AG09319 (cell line): ENCODE results near the gene GHRL.
"Not testable (repeated sequence)": the region's sequence is repeated elsewhere in the genome, so short reads cannot be mapped to it uniquely, and the experiment has no call there.

Source experiments
- DNase-seq: peaks from one replicate; pipeline ENCODE4 v3.0.0-alpha.2; 2010; ENCODE audit warnings: low read depth; ENCODE audit errors: extremely low read depth
- CTCF ChIP-seq: IDR thresholded peaks from 2 replicates; pipeline ENCODE4 v1.5.1; 2011; ENCODE audit warnings: low read depth, mild to moderate bottlenecking, inconsistent platforms, low read length, moderate library complexity

Gene GHRL

GRCh38 chr3:10280177-10280529, 12.6 kb downstream of the GHRL start:
- DNase-seq: no peak
- no peak for TF ChIP-seq CTCF

DNA sequence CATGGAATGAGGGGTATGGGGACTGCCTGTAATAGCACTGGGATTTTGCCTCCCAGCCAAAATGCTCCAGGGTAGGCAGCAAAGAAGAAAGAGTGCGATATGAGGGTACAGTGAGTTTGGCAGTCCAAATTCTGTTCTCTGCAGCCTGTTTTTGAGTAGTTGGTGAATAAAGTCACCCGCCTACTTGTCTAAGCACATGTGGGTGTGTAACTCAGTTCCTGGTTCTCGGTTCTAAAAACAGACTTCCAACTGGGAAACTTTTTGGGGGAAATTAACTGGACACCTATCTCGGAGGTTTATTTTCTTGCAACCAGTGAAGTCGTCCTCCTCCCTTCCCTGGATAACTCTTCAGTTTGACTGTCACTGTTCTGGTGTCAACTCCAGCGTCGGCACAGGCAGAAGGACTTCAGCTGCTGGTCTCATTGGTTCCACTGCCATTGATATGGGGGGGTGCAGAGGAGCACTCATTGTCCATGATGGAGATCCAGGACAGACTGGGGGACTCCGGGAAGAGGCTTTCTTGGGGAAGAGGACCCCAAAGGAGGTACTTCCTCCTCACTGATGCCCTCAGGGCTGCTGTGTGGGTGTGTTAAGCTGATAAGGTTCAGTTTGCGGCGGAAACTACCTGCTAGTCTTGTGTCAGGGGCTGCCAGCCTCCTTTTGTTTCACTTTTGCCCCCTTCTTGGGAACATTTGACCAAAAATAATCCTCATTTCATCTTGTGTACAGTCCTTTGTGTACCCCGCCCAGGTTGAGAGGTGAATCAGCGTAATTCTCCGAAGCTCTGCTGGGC, 13.2 kb downstream of the GHRL start:
- TF ChIP-seq CTCF: no peak
- DNase-seq: no peak

DNA sequence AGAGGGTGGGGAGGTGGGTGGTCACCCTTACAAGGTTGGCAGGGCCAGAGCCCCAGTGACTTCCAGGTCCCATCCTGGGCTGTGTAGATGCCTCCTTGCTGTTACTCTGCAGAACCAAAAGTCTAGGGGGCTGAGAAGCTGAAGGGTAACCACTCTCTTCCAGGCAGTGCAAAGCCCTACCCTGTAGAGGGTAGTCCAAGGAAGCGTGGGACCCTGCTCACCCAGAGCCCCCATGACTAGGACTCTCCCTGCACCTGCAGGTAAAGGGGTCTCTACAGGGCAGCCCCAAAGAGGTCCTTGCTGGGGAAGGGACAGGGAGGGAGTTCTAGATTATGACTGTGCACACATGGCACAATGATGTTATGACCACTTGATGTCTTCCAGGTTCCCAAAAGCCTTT, 14.2 kb downstream of the GHRL start:
- DNase-seq: no peak
- TF ChIP-seq CTCF: no peak

GRCh38 chr3:10277115-10277625, 15.6 kb downstream of the GHRL start:
- TF ChIP-seq CTCF: no peak

DNA sequence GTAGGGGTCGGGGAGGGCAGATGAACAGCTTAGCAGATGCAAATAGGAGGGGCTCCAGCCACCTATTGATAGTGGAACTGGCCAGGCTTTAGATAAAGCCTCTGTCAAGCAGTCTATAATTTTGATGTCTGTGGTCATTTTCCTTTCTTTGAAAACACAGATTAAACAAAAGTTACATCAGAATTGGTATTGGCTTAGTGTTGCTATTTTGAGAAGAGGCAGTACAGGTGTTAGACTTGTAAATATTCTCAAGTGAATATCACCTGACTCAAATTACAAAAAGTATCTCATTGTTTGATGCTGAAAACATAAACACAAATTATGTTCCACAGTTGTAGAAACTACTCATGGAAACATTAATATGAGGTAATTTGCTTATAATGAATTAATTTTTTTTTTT, 18.1 kb downstream of the GHRL start:
- TF ChIP-seq CTCF: no peak
- no peak for DNase-seq

More at GRCh38 chr3:10277115-10277625, 15.6 kb downstream of the GHRL start:
- no peak for DNase-seq

GRCh38 chr3:10273702-10274305, 18.9 kb downstream of the GHRL start:
- no peak for TF ChIP-seq CTCF

GRCh38 chr3:10272977-10273376, 19.8 kb downstream of the GHRL start:
- DNase-seq: no peak
- TF ChIP-seq CTCF: no peak

More at GRCh38 chr3:10273702-10274305, 18.9 kb downstream of the GHRL start:
- no peak for DNase-seq

DNA sequence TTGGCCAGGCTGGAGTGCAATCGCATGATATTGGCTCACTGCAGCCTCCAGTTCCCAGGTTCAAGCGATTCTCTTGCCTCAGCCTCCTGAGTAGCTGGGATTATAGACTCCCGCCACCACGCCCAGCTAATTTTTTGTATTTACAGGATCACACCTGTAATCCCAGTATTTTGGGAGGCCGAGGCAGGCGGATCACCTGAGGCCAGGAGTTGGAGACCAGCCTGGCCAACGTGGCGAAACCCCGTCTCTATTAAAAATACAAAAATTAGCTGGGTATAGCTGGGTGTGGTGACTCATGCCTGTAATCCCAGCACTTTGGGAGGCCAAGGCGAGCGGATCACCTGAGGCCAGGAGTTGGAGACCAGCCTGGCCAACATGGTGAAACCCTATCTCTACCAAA, 20.3 kb downstream of the GHRL start:
- not testable (repeated sequence) for DNase-seq
